Activated CD4-positive, alpha-beta T cell treated with anti-CD3 and anti-CD28 coated beads for 48 hours (primary cell): ENCODE results near the gene RAB24.
"Not testable (repeated sequence)": the region's sequence is repeated elsewhere in the genome, so short reads cannot be mapped to it uniquely, and the experiment has no call there.

Experiments
- DNase-seq: peaks from one replicate; pipeline ENCODE4 v3.0.0-alpha.2; 2020

The RAB24 gene

DNA sequence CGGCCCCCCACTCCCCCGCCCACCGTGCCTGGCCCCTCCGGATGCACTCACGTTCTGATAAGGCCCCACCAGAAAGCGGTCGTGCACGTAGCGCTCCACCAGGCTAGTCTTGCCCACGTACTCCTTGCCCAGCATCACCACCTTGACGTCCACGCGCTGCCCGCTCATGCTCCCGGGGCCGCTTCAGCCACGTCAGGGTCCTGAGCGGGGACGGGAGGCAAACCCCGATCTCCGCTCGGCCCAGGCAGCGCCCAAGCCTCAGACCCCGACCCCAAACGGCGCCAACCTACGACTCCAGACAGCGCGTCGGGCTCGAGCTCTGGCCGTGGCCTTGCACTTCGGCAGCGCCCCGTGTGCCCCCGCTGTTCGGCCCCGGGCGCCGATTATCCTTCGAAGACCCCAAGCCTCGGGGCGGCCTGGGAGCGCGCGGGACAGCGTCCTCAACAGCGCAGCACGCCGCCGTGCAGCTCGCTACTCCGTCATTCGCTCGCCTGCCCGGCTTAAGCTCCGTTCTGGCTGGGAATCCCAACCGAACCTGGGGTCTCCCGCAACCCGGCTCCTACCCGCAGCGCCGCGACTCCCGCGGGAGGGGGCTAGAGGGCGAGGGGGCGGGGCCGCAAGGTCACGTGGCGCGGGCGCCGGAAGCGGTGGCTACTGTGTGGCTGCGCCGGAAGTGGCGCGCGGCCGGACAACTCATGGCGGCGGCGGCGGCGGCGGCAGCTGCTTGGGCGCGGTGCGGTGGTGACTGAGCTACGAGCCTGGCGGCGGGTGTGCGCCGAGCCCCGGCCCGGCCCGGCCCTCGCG is at the start of gene RAB24, which contains the start of gene PRELID1:
Gene RAB24 (minus strand): TSS at position 599 of the 804 bp plus-strand sequence. CDS start 431 bp downstream, at position 168.
Gene PRELID1 (plus strand): TSS at position 679 of the 804 bp plus-strand sequence. CDS start 187 bp downstream, outside the sequence.
- DNase-seq: peak; percentile 93

DNA sequence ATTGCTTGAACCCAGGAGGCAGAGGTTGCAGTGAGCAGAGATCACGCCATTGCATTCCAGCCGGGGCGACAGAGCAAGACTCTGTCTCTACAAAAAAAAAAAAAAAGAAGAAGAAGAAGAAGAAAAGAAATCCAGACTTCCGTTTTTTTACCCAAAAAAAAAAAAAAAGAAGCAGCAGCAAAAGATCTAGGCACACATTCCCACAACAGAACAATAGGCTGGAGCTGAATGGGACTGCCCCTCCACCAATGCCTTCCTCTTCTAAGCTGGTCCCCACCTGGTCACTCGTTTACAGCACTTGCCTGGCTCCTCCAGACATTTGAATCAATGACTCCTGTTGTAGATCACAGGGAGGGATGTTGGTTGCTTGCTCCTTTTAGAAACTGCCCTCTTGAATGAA is 49.6 kb upstream of the RAB24 start:
- DNase-seq: no peak

DNA sequence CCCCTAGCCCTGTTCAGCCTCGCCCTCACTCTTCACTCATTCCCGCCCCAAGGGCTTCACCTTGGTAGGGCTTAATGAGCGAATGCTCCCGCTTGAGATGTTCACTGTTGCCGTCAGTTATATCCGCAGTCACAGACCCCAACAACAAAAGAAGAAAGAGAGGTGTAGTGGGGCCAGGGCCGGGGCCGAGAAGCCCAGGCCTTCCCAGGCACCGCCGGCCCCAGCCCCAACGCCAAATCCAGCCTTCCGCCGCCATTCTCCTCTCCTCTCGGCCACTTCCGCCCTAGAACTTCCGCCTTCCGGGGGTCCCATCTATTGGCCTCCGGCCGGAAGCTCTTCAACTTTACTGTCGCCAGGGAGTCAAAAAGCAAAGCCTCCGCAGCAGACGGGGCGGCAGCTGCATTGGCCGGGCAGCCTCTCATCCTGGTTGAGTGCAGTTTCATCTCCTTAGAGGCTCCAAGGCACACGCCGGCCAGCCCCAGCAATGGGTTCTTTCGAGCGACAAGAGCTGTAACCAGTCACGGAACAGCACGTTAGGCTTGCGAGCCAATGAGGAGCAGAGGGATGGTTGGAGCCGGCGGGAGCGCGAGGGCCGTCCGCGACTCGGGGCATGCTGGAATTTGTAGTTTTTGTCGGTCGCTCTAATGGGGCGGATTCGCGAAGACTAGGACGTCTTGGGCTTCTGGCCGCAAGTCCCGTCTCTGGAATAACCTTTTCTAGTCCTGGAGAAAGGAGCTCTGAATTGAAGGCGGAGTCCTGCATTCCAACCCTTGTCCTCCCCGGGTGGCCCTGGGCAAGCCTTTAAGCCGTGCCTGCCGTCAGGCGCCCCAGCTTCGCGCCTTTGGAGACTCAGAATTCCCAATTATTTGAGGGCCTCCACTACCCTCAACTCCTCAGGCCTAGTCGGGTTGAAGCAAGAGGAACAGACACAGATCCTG is 48.1 kb upstream of the RAB24 start, which contains the start of gene LMAN2:
Gene LMAN2 (minus strand): TSS at position 277 of the 938 bp plus-strand sequence. CDS start 21 bp downstream, at position 256.
- peak; percentile 94 for DNase-seq

GRCh38 chr5:177350776-177351391 is 47.4 kb upstream of the RAB24 start:
- DNase-seq: no peak

DNA sequence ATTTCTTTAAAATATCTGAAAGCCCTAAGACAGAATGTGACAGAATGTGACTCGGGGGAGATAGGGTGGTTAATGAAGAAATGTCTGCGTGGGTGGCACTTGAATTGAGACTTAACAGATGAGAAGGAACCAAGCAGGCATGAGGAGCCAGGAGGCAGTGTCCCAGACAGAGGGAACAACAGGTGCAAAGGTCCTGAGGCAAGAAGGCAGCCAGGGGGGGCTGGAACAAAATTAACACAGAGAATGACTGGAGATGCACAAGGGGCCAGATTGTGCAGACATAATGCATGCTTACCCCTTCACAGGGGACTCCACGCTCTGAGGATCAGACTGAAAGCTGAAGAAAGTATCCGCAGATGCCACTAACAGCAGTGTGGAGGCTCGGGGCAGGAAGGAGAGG is 46.2 kb upstream of the RAB24 start:
- DNase-seq: no peak

DNA sequence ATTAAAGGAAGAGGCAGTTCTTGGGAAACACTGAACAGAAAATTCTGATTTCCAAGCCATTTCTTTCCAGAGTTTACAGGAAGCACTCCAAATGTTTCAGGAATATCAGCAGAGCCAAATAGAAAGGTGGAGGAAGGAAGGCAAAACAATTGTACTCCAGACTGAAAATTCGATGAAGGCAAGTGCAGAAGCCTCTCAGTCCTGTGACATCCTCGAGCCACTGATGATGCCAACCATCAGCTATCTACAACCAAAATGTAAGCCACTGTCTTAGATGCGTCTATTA is 45.8 kb upstream of the RAB24 start:
- no peak for DNase-seq

DNA sequence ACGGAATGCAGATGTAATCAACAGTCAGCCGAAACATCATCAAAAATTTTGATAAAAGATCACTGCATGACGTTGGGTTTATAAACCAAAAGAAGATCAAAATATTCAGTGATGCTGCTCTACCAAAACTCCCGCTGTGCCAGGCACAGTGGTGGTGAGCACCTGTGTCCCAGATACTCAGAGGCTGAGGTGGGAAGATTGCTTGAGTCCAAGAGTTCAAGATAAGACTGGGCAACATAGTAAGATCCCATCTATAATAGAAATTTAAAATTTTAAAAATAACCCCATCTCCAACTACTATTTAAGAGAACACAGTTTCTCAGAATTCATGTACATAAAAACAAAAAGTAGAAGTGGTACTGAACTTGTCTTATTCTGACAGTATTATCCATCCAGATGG is 44.2 kb upstream of the RAB24 start:
- DNase-seq: no peak

GRCh38 chr5:177346820-177347219 is 43.3 kb upstream of the RAB24 start:
- no peak for DNase-seq

- DNase-seq: no peak
These were observed 41.4 kb upstream of the RAB24 start for GRCh38 chr5:177344891-177345290.

DNA sequence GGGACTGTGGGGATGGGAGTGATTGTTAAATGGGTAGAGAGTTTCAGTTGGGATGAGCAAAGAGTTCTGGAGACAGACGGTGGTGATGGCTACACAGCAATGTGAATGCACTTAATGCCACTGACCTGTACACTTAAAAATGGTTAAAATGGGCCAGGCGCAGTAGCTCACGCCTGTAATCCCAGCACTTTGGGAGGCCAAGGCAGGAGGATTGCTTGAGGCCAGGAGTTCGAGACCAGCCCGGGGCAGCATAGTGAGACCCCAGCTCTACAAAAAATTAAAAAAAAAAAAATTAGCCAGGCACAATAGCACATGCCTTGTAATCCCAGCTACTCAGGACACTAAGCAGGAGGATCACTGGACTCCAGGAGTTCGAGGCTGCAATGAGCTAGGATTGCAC is 40.3 kb upstream of the RAB24 start:
- DNase-seq: no peak

GRCh38 chr5:177343000-177343399 is 39.5 kb upstream of the RAB24 start:
- DNase-seq: not testable (repeated sequence)

GRCh38 chr5:177339107-177339638 is 35.7 kb upstream of the RAB24 start:
- DNase-seq: no peak

DNA sequence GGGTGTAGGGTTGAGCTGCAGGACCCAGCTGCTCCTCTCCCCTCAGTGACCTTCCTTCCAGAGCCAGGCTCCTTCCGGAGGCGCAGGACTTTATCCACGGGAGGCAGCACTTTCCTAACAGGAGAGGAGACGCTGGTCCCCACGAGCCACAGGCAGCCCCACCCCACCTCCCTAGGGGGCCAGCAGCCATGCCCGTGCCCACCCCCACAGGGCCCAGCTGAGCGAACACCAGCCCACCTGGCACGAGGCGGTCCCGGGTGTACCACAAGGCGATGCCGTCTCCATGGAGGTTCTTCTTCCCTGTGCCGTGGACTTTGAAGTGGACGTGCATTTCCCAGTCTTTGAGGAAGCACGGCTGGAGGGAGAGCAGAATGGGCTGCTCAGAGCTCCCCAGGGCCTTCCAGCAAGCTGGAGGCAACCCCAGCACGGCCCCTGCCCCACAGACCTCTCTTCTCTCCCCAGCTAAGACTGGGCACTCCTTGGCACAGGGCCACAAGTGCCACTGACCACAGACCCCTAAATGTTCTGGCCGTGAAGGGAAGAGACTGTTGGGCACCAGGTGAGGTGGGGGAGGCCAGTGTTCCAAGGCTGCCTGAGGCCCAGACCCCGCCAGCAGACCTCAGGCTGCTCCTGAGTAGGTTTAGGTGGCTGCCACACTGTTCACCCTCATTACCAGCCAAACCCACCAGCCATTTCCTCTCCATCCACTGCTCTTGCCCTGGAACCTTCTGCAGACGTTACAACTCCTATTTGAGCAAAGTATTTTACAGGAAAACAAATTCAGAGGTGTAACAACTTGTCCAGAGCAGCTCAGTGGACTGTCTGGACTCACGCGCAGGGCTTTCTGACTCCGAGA is 35.0 kb upstream of the RAB24 start:
- no peak for DNase-seq

- no peak for DNase-seq
These were observed 33.3 kb upstream of the RAB24 start for GRCh38 chr5:177336603-177337494.

DNA sequence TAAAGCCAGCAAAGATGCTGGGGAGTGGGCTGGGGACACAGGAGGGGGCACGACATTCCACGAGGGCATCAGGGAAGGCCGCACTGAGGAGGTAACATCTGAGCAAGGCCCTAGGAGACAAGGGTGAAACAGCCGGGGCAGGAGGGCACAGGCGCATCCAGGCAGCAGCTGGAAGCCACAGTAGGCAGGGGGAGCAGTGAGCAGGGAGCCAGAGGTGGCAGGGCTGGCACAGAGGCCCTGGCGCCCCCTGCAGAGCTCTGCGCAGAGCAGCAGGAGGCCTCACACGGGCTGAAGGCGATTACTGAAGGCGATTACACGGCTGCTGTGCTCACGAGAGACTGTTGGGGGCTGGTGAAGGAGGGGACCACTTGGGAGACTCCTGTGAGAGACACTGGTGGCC is 32.6 kb upstream of the RAB24 start:
- peak; percentile 62 for DNase-seq

- DNase-seq: no peak
These were observed 32.2 kb upstream of the RAB24 start for GRCh38 chr5:177335701-177336065.

DNA sequence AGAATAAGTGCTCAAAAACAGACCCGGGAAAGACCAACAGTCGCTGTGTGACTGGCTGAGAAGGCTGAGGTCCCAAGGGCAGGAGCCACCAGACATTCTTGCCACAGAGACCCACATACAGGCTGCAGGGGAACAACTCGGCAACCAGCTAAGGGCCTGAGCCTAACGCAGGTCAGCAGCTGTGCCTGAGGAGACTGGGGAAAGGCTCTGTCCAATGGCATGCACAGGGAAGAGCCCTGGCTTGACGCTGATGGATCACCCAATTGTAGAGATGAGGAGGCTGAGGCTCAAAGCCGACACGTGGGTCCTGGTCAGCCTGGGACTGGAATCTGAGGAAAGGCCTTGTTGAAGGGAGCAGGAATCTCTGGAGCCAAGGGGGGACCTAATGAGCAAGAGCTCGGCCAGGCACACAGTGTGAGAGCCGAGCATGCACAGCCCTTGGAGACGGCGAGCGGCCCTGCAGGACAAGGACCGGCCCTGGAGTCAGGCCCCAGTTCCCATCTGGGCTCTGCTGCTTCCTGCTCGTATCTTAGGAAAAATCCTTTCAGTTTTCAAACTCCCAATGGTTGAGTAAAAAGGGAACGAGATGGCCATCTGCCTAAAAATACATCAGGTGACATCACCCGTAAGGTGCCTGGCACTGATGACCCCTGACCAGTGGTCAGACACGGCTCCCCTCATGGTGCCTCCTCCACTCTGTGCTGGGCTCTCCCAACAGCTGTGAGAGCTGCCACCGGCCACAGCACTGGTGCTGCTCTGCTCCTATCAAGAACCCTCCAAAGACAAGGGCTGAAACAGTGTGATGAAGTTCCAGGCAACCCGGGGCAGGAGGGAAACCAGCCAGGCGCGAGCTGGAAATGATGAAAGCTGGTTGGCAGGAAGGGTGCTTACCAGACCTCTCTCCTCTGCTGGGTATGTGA is 31.5 kb upstream of the RAB24 start:
- no peak for DNase-seq

- no peak for DNase-seq
These were observed 30.6 kb upstream of the RAB24 start for GRCh38 chr5:177334155-177334551.

- no peak for DNase-seq
These were observed 30.1 kb upstream of the RAB24 start for GRCh38 chr5:177333420-177334154.
